Effector memory CD4-positive, alpha-beta T cell (primary cell): ENCODE results near the gene CYP4B1.
"Not testable (repeated sequence)": the region's sequence is repeated elsewhere in the genome, so short reads cannot be mapped to it uniquely, and the experiment has no call there.

Experiments used
- DNase-seq, 3 donors: peaks; one replicate each; pipeline ENCODE4 v3.0.0-alpha.2; 2020
- H3K27ac ChIP-seq: 2 replicates; pipeline ENCODE4 v1.7.0; 2013; ENCODE audit warnings: mild to moderate bottlenecking, low read length, moderate library complexity; ENCODE audit not compliant: insufficient read depth, poor library complexity, severe bottlenecking
- H3K27me3 ChIP-seq: replicated peaks from 2 replicates; pipeline ENCODE4 v1.7.0; 2013; ENCODE audit warnings: mild to moderate bottlenecking, low read length; ENCODE audit not compliant: insufficient read depth, control insufficient read depth, poor library complexity, severe bottlenecking
- H3K36me3 ChIP-seq: 2 replicates; pipeline ENCODE4 v1.7.0; 2013; ENCODE audit warnings: mild to moderate bottlenecking, low read length, moderate library complexity; ENCODE audit not compliant: control insufficient read depth, insufficient read depth
- H3K4me1 ChIP-seq: 2 replicates; pipeline ENCODE4 v1.7.0; 2013; ENCODE audit warnings: low read length, mild to moderate bottlenecking; ENCODE audit not compliant: control insufficient read depth, insufficient read depth, poor library complexity, severe bottlenecking
- H3K4me3 ChIP-seq: 2 replicates; pipeline ENCODE4 v1.7.0; 2013; ENCODE audit warnings: low read length, low read depth, mild to moderate bottlenecking; ENCODE audit not compliant: insufficient read depth, poor library complexity, severe bottlenecking
- H3K9me3 ChIP-seq: 2 replicates; pipeline ENCODE4 v1.7.0; 2013; ENCODE audit warnings: mild to moderate bottlenecking, low read length, moderate library complexity; ENCODE audit not compliant: control insufficient read depth

Gene CYP4B1

GRCh38 chr1:46826892-46827291 is 28.0 kb downstream of the CYP4B1 start:
- not testable (repeated sequence) for H3K9me3 ChIP-seq, H3K4me1 ChIP-seq, H3K27me3 ChIP-seq, H3K4me3 ChIP-seq, DNase-seq, H3K27ac ChIP-seq, H3K36me3 ChIP-seq

GRCh38 chr1:46830665-46831322 is 31.9 kb downstream of the CYP4B1 start:
- no peaks in the 10 kb centered on the region for H3K9me3 ChIP-seq
- DNase-seq, result no peak
- H3K27ac ChIP-seq, result no peak overlapping the region
- no peaks in the 10 kb centered on the region for H3K27me3 ChIP-seq
- H3K4me1 ChIP-seq, result no peaks in the 10 kb centered on the region
- no peaks in the 10 kb centered on the region for H3K36me3 ChIP-seq
- no peak overlapping the region for H3K4me3 ChIP-seq

- not testable (repeated sequence) for H3K4me1 ChIP-seq, H3K27ac ChIP-seq, H3K36me3 ChIP-seq, H3K27me3 ChIP-seq, H3K4me3 ChIP-seq, H3K9me3 ChIP-seq, DNase-seq
These were observed 36.6 kb downstream of the CYP4B1 start for GRCh38 chr1:46835469-46835868.

GRCh38 chr1:46846386-46846785 is 47.5 kb downstream of the CYP4B1 start:
- not testable (repeated sequence) for DNase-seq

GRCh38 chr1:46857660-46858065 is 58.8 kb downstream of the CYP4B1 start:
- not testable (repeated sequence) for H3K36me3 ChIP-seq, H3K27me3 ChIP-seq, H3K27ac ChIP-seq, H3K9me3 ChIP-seq, DNase-seq, H3K4me1 ChIP-seq, H3K4me3 ChIP-seq

More at GRCh38 chr1:46846386-46846785, 47.5 kb downstream of the CYP4B1 start:
- H3K9me3 ChIP-seq, H3K4me3 ChIP-seq, H3K36me3 ChIP-seq, H3K27me3 ChIP-seq, H3K27ac ChIP-seq, H3K4me1 ChIP-seq: not testable (repeated sequence)

- Histone ChIP-seq H3K27me3 (no peaks in the 10 kb centered on the region), H3K9me3 (peaks cover 3% of the 10 kb centered on the region), H3K4me3 (no peak overlapping the region), H3K27ac (no peak overlapping the region), H3K36me3 (no peaks in the 10 kb centered on the region), H3K4me1 (no peaks in the 10 kb centered on the region)
- DNase-seq, result no peak
These were observed 63.5 kb downstream of the CYP4B1 start for GRCh38 chr1:46862348-46862747.
